Right atrium auricular region (tissue), 2 donors: ENCODE data around the gene GUK1. TPM values are rescaled to one million over a fixed set of nuclear protein-coding genes. Genes with fewer than 3 reads are reported as not detected.

Experiments used
- DNase-seq: peaks from one replicate; pipeline ENCODE4 v3.0.0-alpha.2; 2019; ENCODE audit warnings: low spot score
- H3K27ac ChIP-seq, 2 donors: fragments of 200-600 bp; sonication (generic); 1 replicate in 1 of 2; 2 replicates in 1 of 2; pipeline ENCODE4 v1.5.1; 2016 to 2019
- H3K27me3 ChIP-seq, 2 donors: fragments of 200-600 bp; sonication (generic); one replicate each; pipeline versions ENCODE4 v1.5.1 to v1.6.0; 2017 to 2019
- H3K36me3 ChIP-seq: fragments of 200-600 bp; sonication (generic); one replicate; pipeline ENCODE4 v1.5.1; 2016
- H3K4me1 ChIP-seq, 2 donors: fragments of 200-600 bp; sonication (generic); one replicate each; pipeline versions ENCODE4 v1.5.1 to v1.6.0; 2017 to 2019
- H3K4me3 ChIP-seq, 2 donors: fragments of 200-600 bp; sonication (generic); 1 replicate in 1 of 2; 2 replicates in 1 of 2; pipeline ENCODE4 v1.5.1; 2017 to 2019; ENCODE audit warnings: mild to moderate bottlenecking in 1 of 2, moderate library complexity in 1 of 2
- H3K9me3 ChIP-seq, 2 donors: fragments of 200-600 bp; sonication (generic); one replicate each; pipeline ENCODE4 v1.5.1; 2019
- total RNA-seq, 2 donors: library from RNA; depleted of rRNA; stranded (reverse); fragments of >200 nt; gene quantifications; one replicate each; pipeline ENCODE4 v1.1.0, GENCODE V29; 2016
- TF ChIP-seq, protein P1 (sequence below), 2 donors: fragments of 200-600 bp; sonication (generic); IDR thresholded peaks; one replicate each; pipeline ENCODE4 v1.5.1; 2019; ENCODE audit warnings: antibody characterized with exemption in 2 of 2

GUK1 gene
- total RNA-seq, 2 donors from 2014 or later: 179 to 277 TPM

DNA sequence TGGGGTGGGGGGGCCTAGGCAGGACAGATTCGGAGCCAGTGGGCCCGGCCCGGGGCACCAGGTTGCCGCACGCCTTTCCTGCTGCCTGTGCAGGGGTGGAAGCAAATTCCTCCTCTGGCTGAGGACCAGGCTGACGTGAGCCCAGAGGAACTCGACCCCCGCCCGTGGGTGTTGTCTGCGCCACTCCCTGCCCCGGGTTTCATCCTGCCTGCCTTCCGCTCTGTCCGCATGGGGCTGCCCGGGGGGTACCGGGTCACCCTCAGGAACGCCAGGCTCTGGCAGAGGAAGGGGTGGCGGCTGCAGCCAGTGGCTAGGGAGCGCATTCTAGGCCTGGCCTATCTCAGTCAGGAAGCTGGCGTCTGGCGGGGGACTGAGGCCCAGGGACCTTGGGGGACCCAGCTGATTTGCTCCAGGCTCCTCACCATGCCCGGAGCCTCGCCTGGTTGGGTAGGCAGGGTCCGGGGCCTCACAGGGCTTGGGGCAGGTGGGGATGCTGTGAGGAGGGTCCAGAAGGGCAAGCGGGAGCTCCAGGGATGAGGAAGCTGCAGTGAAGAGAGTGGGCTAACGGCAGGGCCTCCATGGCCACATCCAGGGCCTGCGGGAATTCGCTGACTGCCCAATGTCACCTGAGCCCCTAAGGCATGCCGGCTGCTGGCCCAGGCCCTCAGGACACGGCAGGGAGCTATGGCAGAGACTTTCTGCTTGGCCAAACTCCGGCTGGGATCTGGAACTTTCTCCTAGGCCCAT lies 23.1 kb downstream of the GUK1 start:
- peaks cover 3 to 49% of the 10 kb centered on the region in 2 donors for H3K4me1 ChIP-seq

DNA sequence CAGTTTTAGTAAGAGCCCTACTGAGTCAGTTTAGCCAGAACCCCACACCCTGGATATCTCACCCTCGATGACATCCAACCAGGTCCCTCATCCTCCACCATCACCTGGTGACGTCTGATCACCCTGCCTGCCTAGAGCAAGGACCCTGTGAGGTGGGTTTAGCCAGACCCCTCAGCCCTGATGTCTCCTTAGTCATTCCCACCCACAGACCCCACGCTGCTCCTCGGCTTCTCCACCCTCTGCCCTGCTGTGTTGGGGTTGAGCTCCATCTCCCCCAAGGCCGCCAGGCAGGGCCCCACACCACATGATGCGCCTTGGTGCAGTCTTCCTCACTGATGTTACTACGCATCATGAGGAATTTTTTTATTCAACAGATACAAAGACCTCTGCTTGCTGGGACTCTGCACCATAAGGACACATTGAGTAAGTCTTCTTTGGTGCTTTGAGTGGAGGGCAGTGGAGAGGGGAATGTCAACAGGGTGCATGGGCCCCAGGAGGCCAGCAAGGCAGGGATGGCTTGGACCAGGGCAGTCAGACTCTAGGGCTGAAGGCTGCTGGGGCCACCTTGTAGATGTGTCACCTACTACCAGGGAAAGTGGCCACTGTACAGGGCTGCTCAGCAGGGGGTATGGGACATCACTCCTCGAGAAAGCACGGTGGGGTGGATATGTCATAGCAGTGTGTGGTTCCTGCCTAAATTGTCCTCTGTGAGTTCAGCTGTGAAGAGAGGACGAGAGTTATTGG lies 23.9 kb downstream of the GUK1 start:
- DNase-seq: no peak

More for the DNA sequence above, 23.1 kb downstream of the GUK1 start:
- Histone ChIP-seq H3K27me3 (no peaks in the 10 kb centered on the region), H3K4me3 (peak overlapping the region in 1 of 2 donors; percentile 1), H3K36me3 (no peaks in the 10 kb centered on the region), H3K27ac (peak overlapping the region; percentile 95 to 100), H3K9me3 (no peaks in the 10 kb centered on the region)
- TF ChIP-seq, protein P1, sequence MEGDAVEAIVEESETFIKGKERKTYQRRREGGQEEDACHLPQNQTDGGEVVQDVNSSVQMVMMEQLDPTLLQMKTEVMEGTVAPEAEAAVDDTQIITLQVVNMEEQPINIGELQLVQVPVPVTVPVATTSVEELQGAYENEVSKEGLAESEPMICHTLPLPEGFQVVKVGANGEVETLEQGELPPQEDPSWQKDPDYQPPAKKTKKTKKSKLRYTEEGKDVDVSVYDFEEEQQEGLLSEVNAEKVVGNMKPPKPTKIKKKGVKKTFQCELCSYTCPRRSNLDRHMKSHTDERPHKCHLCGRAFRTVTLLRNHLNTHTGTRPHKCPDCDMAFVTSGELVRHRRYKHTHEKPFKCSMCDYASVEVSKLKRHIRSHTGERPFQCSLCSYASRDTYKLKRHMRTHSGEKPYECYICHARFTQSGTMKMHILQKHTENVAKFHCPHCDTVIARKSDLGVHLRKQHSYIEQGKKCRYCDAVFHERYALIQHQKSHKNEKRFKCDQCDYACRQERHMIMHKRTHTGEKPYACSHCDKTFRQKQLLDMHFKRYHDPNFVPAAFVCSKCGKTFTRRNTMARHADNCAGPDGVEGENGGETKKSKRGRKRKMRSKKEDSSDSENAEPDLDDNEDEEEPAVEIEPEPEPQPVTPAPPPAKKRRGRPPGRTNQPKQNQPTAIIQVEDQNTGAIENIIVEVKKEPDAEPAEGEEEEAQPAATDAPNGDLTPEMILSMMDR (IDR thresholded peaks at IDR 0.05): no peak
- DNase-seq: peak; percentile 77

DNA sequence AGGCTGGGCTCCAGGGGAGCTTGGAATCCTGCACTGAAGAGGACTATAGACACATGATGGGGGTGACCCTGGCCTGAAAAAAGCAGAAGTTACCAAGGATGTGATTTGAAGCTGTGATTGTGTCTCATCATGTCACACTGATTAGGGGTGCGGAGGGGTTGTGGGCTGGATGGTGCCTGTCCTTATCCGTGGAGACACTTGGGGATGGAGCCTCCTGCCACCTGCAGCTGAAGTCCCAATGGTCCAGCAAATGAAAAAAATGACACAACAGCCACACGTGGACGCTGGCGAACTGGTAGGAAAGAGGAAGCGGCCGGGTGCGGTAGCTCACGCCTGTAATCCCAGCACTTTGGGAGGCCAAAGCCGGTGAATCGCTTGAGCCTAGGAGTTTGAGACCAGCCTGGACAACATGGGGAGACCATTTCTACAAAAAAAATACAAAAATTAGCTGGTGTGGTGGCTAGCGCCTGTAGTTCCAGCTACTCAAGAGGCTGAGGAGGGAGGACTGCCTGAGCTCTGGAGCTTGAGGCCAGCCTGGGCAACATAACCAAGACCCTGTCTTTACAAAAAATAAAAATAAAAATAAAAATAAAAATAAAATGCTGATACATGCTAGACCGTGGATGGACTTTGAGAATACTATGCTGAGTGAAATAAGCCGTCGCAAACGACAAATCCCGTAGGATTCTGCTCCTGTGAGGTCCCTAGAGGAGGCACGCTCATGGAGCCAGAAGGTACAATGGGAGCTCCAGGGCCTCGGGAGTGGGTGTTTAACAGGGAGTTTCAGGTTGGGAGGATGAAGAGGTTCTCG lies 24.7 kb downstream of the GUK1 start:
- peak overlapping the region; percentile 95 to 100 for H3K27ac ChIP-seq
- H3K4me1 ChIP-seq: peaks cover 3 to 49% of the 10 kb centered on the region in 2 donors
- H3K4me3 ChIP-seq: peak overlapping the region; percentile 61 to 70
- H3K36me3 ChIP-seq: no peaks in the 10 kb centered on the region
- TF ChIP-seq, protein P1 (IDR thresholded peaks at IDR 0.05): no peak
- no peak for DNase-seq
- no peaks in the 10 kb centered on the region for H3K9me3 ChIP-seq
- no peaks in the 10 kb centered on the region for H3K27me3 ChIP-seq

More for the DNA sequence above, 23.9 kb downstream of the GUK1 start:
- H3K4me3 ChIP-seq: no peak overlapping the region
- H3K27ac ChIP-seq: peak overlapping the region; percentile 95 to 100
- no peaks in the 10 kb centered on the region for H3K36me3 ChIP-seq
- TF ChIP-seq, protein P1 (IDR thresholded peaks at IDR 0.05): no peak
- H3K4me1 ChIP-seq: peaks cover 3 to 49% of the 10 kb centered on the region in 2 donors
- no peaks in the 10 kb centered on the region for H3K9me3 ChIP-seq
- H3K27me3 ChIP-seq: no peaks in the 10 kb centered on the region

DNA sequence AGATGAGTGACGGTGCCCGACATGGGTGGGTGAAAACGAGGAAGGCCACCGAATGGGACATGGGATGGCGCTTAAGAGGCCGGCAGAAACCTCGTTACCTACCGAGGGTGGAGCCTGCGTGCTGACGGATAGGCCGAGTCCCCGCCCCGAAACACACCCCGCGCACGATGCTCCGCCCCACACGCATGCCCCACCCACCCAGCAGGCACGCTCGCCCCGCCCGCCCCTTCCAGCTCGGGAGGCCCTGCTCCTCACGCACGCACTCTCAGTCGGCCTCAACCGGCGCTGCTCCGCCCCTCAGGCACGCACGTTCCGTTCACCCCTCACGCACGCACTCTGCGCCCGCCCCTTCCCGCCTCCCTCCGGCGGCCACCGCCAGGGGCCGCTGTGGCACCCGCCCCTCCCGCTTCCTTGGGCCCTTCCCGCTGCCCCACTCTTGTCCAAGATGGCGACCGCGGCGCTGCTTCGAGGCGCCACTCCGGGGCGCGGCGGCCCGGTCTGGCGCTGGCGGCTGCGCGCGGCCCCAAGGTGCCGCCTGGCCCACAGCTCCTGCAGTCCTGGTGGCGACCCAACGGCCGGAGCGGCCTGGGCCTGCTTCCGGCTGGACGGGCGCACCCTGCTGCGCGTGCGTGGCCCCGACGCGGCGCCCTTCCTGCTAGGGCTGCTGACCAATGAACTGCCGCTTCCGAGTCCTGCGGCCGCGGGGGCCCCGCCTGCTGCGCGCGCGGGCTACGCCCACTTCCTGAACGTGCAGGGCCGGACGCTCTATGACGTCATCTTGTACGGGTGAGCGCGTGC lies 25.5 kb downstream of the GUK1 start, which contains the start of gene IBA57:
Gene IBA57 (plus strand): TSS at position 433 of the 798 bp plus-strand sequence. CDS start 13 bp downstream, at position 446.
- DNase-seq: peak; percentile 99
- Histone ChIP-seq H3K27ac (peak within 1 kb of the TSS; percentile 95 to 100), H3K9me3 (no peaks in the 10 kb centered on the region), H3K4me3 (peak within 1 kb of the TSS; percentile 61 to 70), H3K36me3 (no peaks in the 10 kb centered on the region), H3K27me3 (no peaks in the 10 kb centered on the region), H3K4me1 (peaks cover 3 to 49% of the 10 kb centered on the region in 2 donors)
- TF ChIP-seq, protein P1 (IDR thresholded peaks at IDR 0.05): peak; percentile 91 to 93
